GM21619 (cell line): Measurements from ENCODE around the gene ALDH5A1.

ENCODE experiments used
- ATAC-seq: cut with Tn5 transposase; IDR thresholded peaks from one replicate; pipeline ENCODE4 v1.9.1; 2021; ENCODE audit not compliant: unreplicated experiment

Gene ALDH5A1

GRCh38 chr6:24564081-24564480 lies 69.3 kb downstream of the ALDH5A1 start:
- no peak for ATAC-seq

- no peak for ATAC-seq
Measured at GRCh38 chr6:24565196-24565595, 70.4 kb downstream of the ALDH5A1 start.

GRCh38 chr6:24566020-24566767 lies 71.4 kb downstream of the ALDH5A1 start:
- no peak for ATAC-seq

GRCh38 chr6:24568683-24569082 lies 73.9 kb downstream of the ALDH5A1 start:
- ATAC-seq, result no peak

DNA sequence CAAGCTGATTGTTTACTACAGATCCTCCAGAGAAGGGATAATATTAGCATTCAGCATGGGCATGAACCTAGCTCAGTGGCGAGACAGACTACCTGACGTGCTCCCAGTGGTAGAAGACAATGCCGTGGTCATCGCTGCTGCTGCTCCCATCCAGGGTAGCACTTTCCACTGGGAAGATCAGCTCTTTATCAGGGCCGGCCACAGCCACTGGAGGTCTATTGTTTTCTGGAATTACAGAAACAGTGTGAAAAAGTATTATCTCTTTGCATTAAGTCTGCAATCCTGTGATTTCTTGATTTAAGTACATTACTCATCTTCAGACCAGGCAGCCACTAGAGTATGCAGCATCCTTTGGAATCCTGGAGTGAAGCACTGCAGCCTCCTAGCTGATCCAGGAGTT lies 75.0 kb downstream of the ALDH5A1 start:
- no peak for ATAC-seq

DNA sequence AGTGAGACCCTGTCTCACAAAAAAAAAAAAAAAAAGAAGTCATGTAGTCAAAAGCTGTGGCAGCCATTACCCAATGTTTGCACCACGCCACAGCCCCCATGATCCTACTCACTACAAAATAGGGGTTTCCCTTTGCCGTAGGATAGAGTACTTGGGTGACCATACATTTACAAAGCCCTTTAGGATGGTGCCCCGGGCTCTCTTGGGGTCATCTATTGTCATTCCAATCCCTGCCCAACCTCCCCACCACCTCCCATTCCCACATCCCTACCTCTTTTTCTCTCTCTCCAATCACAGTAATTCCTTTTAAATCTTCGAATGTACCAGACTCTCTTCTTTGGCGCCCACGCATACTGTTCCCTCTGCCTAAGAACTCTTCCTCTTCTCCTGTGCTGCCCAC lies 76.6 kb downstream of the ALDH5A1 start:
- no peak for ATAC-seq

DNA sequence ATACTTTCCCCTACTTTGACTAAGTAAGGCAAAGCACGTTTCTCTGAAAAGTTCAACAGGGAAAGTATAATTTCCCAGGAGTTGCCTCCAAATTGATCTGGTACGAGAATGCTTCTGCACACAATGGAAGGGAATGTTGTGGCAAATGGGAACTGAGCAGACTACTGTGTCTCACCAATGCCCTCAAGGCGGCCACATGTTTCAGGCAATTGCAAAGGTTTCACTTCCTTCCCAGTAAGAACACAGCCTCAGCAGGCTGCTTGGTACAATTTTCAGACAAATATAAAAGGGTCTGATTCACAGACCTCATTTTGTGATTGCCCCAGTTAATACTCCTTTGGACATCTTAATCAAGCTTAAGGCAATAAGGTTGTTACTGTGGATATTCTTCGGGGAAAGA lies 80.0 kb downstream of the ALDH5A1 start:
- peak; percentile 89 for ATAC-seq

GRCh38 chr6:24576447-24576846 lies 81.7 kb downstream of the ALDH5A1 start:
- no peak for ATAC-seq

DNA sequence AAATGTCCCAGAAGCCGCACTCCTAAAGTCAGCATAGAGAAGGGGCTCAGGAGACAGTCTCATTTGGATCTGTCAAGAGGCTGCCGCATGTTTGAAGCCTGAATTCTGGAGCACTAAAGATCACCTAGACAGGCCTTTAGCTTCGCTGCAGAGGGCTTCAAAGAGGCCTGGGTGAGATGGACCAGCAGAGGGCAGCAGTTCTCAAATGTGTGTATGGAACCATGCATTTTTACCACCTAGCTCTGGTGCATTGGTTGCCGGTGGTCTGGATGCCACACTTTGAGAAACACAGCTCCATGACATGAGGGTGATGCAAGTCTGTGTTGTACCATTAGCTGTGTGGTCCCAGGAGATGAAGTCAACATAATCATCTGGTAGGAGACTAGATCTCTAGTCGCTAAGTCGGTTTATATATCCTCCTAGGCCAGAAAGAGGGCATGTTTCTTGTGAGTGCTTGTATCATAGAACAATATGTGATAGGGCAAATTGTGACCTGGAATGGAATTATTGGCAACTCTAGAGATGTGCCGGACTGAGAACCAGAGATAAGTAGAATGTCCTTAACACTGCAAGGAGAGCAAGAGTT lies 86.4 kb downstream of the ALDH5A1 start:
- peak; percentile 77 for ATAC-seq

DNA sequence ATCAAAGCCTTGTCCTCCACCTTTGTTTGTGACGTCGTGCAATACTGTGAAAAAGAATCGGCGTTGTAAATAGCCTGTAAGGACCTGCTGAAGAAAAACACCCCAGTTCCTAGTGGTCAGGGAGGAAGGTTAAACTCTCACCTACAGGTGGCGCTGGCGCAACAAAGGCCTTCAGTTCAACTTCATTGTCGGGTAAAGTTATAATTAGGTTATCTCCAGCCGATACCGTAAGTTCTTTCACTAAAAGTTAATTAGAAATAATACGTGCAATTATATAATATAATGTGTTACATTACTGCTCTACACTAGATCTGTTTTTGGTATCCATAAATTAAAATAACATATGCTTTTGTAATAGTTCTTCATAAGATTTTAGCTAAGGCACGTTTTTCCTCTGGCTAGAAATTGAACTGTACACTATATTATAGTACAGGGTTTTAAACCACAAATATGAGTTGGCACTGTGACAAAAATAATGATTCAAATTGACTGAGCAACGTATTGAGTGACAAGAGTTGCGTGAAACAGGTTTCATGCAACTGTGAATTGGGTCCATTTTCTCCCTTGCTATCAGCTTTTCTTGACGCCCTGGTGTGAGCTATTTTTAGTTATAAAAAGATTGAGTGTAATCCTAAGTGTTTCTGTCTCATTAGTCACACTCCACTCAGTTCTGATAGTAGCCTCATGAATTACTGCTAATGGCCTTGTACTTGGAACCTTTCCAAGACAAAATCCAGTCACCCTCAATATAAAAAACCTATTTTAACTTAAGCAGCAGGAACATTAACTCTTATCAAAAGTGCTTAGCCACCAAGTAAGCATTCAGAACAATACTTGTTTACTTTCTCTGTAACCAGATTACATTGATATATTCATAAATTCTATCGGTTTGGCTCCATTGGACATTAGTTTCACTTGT lies 89.0 kb downstream of the ALDH5A1 start:
- ATAC-seq, result peak; percentile 78

DNA sequence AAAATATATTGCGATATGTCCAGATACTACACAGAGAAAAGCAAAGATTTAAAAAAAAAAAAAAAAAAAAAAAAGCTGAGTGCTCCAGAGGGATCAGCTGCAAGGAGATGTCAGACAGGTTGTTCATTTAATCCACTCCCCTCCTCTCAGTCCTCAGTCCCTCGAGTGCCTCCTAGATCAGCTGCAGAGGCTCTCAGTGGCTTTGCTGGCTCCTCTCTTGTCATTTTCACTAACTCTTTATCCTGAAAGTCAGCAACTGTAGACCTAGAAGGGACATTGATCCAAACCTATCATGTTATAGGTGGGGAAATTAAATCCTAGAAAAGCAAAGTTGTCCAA lies 89.6 kb downstream of the ALDH5A1 start:
- ATAC-seq, result no peak
